Right lobe of liver (tissue), 6 donors: ENCODE results near the gene MYO9A. TPM values are rescaled to one million over a fixed set of nuclear protein-coding genes. Genes with fewer than 3 reads are reported as not detected.

Experiments used
- ATAC-seq, 4 donors: fragments of 200-7000 bp; cut with Tn5 transposase; one replicate each; pipeline ENCODE4 v1.9.1; 2020; ENCODE audit warnings: mild to moderate bottlenecking in 4 of 4, moderate library complexity in 4 of 4
- DNase-seq, 3 donors: peaks; one replicate each; pipeline ENCODE4 v3.0.0-alpha.2; 2020
- H3K27ac ChIP-seq, 3 donors: fragments of 200-600 bp; one replicate each; pipeline ENCODE4 v1.8.0; 2022
- H3K27me3 ChIP-seq, 2 donors: fragments of 200-600 bp; one replicate each; pipeline ENCODE4 v1.8.0; 2022
- H3K36me3 ChIP-seq, 4 donors: fragments of 200-600 bp; sonication (generic) in 1 of 4; one replicate each; pipeline versions ENCODE4 v1.5.1 to v1.8.0; 2017 to 2022; ENCODE audit warnings: control low read depth in 1 of 4
- H3K4me1 ChIP-seq, 4 donors: fragments of 200-600 bp; sonication (generic) in 1 of 4; one replicate each; pipeline versions ENCODE4 v1.5.1 to v1.8.0; 2017 to 2022; ENCODE audit warnings: control low read depth in 1 of 4
- H3K4me3 ChIP-seq, 3 donors: fragments of 200-600 bp; one replicate each; pipeline ENCODE4 v1.8.0; 2022
- H3K9me3 ChIP-seq, 4 donors: fragments of 200-600 bp; sonication (generic) in 1 of 4; one replicate each; pipeline versions ENCODE4 v1.5.1 to v1.8.0; 2017 to 2022; ENCODE audit warnings: control low read depth in 1 of 4
- CTCF ChIP-seq, 4 donors: fragments of 200-600 bp in 3 of 4; fragments of 450-650 bp in 1 of 4; IDR thresholded peaks; one replicate each; pipeline versions ENCODE4 v1.5.1 to v1.8.0; 2016 to 2022; ENCODE audit warnings: antibody characterized with exemption in 4 of 4, mild to moderate bottlenecking in 2 of 4
- POLR2A ChIP-seq: fragments of 450-650 bp; IDR thresholded peaks from one replicate; pipeline ENCODE4 v1.6.1; 2017; ENCODE audit warnings: antibody characterized with exemption, mild to moderate bottlenecking
- WGBS: methylation state at CpG from one replicate; pipeline ENCODE4 v1.1.6; 2018; ENCODE audit warnings: low coverage, low lambda C conversion rate; ENCODE audit not compliant: insufficient coverage; ENCODE audit errors: missing lambda C conversion rate; 5-methylcytosine and 5-hydroxymethylcytosine counted together
- intact Hi-C, 2 donors: fragments of 100-400 bp; cut with DNase I; formaldehyde crosslinking; loops; one replicate each; pipeline versions ENCODE4 v1.11.2 to v1.14.1; 2022
- total RNA-seq, 6 experiments: library from RNA; depleted of rRNA in 2 of 6; stranded (reverse); fragments of >200 nt in 2 of 6; fragmentation: NEBNext Ultra II Directional in 3 of 6; extraction: Animal tissue kit (Norgen Biotek cat#: 25700) in 3 of 6; gene quantifications; one replicate each; pipeline versions ENCODE4 v1.1.0 to v1.2.4, GENCODE V29; 2016 to 2023
- donor health status: DM: no; HTN: yes; CAD: no.
- donor health status: DM: no; HTN: no; CAD: no.
- donor health status: DM: no; HTN: no; CAD: no.
- donor health status: DM: no; HTN: yes; CAD: no.
- donor health status: DM: no; HTN: yes; CAD: no.

The MYO9A gene
- total RNA-seq, 6 experiments from 2014 or later, result 5.6 to 10.4 (median 8.5) TPM

GRCh38 chr15:71792521-71792920 lies 325.4 kb downstream of the MYO9A start:
- intact Hi-C loops, result no loop called here

GRCh38 chr15:71791975-71792374 lies 326.0 kb downstream of the MYO9A start:
- Histone ChIP-seq H3K27ac (no peak overlapping the region), H3K4me3 (no peak overlapping the region), H3K27me3 (no peaks in the 10 kb centered on the region), H3K4me1 (no peaks in the 10 kb centered on the region), H3K36me3 (no peaks in the 10 kb centered on the region), H3K9me3 (no peaks in the 10 kb centered on the region)
- intact Hi-C loops, result no loop called here
- peak in 1 of 3 donors; percentile 27 for DNase-seq
- no peak for TF ChIP-seq CTCF (IDR thresholded peaks at IDR 0.05)
- TF ChIP-seq POLR2A, result no peak
- ATAC-seq, result no peak
- 92% methylated on average over 5 of the region's 7 CpGs for WGBS

More at GRCh38 chr15:71792521-71792920, 325.4 kb downstream of the MYO9A start:
- WGBS, result 71% methylated on average over 2 of the region's 2 CpGs
- H3K36me3 ChIP-seq, result no peaks in the 10 kb centered on the region
- H3K27me3 ChIP-seq, result no peaks in the 10 kb centered on the region
- TF ChIP-seq POLR2A (no peak), CTCF (IDR thresholded peaks at IDR 0.05) (no peak)
- DNase-seq (no peak), ATAC-seq (no peak)
- H3K4me1 ChIP-seq, result no peaks in the 10 kb centered on the region
- no peak overlapping the region for H3K4me3 ChIP-seq
- no peak overlapping the region for H3K27ac ChIP-seq
- H3K9me3 ChIP-seq, result no peaks in the 10 kb centered on the region

- no peak for TF ChIP-seq POLR2A
- no peak for TF ChIP-seq CTCF (IDR thresholded peaks at IDR 0.05)
- intact Hi-C loops, result no loop called here
- no peaks in the 10 kb centered on the region for H3K9me3 ChIP-seq
- no peaks in the 10 kb centered on the region for H3K4me1 ChIP-seq
- no peak overlapping the region for H3K4me3 ChIP-seq
- no peak overlapping the region for H3K27ac ChIP-seq
- H3K27me3 ChIP-seq, result no peaks in the 10 kb centered on the region
- peak in 1 of 3 donors; percentile 30 for DNase-seq
- H3K36me3 ChIP-seq, result no peaks in the 10 kb centered on the region
- 81% methylated on average over 9 of the region's 10 CpGs for WGBS
- no peak for ATAC-seq
These were observed 327.9 kb downstream of the MYO9A start for GRCh38 chr15:71790081-71790480.

- intact Hi-C loops, result no loop called here
These were observed 328.3 kb downstream of the MYO9A start for GRCh38 chr15:71789616-71790015.

More at GRCh38 chr15:71789616-71790015, 328.3 kb downstream of the MYO9A start:
- Histone ChIP-seq H3K27me3 (no peaks in the 10 kb centered on the region), H3K4me3 (no peak overlapping the region), H3K27ac (no peak overlapping the region), H3K4me1 (no peaks in the 10 kb centered on the region), H3K9me3 (no peaks in the 10 kb centered on the region), H3K36me3 (no peaks in the 10 kb centered on the region)
- WGBS, result 89% methylated on average over 3 of the region's 6 CpGs
- TF ChIP-seq CTCF (IDR thresholded peaks at IDR 0.05), result no peak
- no peak for TF ChIP-seq POLR2A
- DNase-seq (no peak), ATAC-seq (no peak)
